Heart left ventricle (tissue), 13 donors: ENCODE measurements around the gene CR2.

Source experiments
- POLR2A ChIP-seq, 2 donors: fragments of 450-650 bp; IDR thresholded peaks; one replicate each; pipeline ENCODE4 v1.6.1; 2017; ENCODE audit warnings: antibody characterized with exemption in 2 of 2, mild to moderate bottlenecking in 2 of 2, moderate library complexity in 2 of 2
- TF ChIP-seq, protein P1 (sequence below), 12 donors: fragments of 200-600 bp; sonication (generic) in 4 of 12; IDR thresholded peaks; one replicate each; pipeline versions ENCODE4 v1.5.0 to v1.8.0; 2018 to 2022; ENCODE audit warnings: antibody characterized with exemption in 12 of 12, mild to moderate bottlenecking in 5 of 12
- donor health status: ischemic (EF 13 %, LVEDD 7.1; RV severe dilation, severe dysfunction).
- donor health status: DM: no; HTN: yes; CAD: no.
- donor health status: DM: no; HTN: no; CAD: no.
- donor health status: ischemic (EF 25% LVEDD 6.9; RV normal size, moderate dysfunction).
- donor health status: ischemic (EF 25% LVEDD 5.7; RV mildly dilated, moderate dysfunction).
- donor health status: ischemic (EF 35%, LVEDD 5.7; RV mildly dilated, moderate dysfunction).
- donor health status: nonischemic (EF 11% LVEDD 7.7; RV severe dilation, severe dysfunction).
- donor health status: DM: yes; HTN: yes; CAD: no.
- donor health status: PGD.
- donor health status: ischemic (EF 29% LVEDD 5.4; RV normal size, mild dysfunction).
- donor health status: nonischemic (EF 23%, LVEDD 6.1; RV moderate dilation, normal function).

DNA sequence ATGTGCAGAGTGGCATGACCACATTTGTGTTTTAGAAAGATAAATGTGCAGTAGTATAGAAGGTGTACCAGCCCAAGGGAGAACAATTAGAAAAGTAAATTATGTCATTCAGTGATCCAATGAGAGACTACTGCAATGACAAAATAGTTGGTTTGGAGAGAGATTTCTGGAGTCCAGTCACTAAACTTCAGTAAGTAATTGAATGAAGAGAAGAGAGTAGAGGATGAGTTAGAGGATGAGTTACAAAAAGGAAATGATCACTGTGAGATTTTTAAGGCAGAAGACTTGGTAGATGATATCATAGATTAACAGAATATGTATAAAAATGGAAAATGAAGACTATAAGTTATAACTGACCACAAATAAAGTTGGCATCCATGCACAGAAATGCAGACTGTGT is 8.4 kb downstream of the CR2 start:
- TF ChIP-seq POLR2A (IDR thresholded peaks at IDR 0.05), result no peak
- TF ChIP-seq, protein P1, sequence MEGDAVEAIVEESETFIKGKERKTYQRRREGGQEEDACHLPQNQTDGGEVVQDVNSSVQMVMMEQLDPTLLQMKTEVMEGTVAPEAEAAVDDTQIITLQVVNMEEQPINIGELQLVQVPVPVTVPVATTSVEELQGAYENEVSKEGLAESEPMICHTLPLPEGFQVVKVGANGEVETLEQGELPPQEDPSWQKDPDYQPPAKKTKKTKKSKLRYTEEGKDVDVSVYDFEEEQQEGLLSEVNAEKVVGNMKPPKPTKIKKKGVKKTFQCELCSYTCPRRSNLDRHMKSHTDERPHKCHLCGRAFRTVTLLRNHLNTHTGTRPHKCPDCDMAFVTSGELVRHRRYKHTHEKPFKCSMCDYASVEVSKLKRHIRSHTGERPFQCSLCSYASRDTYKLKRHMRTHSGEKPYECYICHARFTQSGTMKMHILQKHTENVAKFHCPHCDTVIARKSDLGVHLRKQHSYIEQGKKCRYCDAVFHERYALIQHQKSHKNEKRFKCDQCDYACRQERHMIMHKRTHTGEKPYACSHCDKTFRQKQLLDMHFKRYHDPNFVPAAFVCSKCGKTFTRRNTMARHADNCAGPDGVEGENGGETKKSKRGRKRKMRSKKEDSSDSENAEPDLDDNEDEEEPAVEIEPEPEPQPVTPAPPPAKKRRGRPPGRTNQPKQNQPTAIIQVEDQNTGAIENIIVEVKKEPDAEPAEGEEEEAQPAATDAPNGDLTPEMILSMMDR (IDR thresholded peaks at IDR 0.05), result no peak
